Posterior vena cava (tissue), 2 donors: Measurements from ENCODE around the gene ISX. TPM values are rescaled to one million over a fixed set of nuclear protein-coding genes. Genes with fewer than 3 reads are reported as not detected.
"Not testable (repeated sequence)": the region's sequence is repeated elsewhere in the genome, so short reads cannot be mapped to it uniquely, and the experiment has no call there.

Experiments used
- DNase-seq: peaks from one replicate; pipeline ENCODE4 v3.0.0-alpha.2; 2020; ENCODE audit warnings: low spot score
- intact Hi-C, 2 donors: fragments of 100-400 bp; cut with DNase I; formaldehyde crosslinking; loops; one replicate each; pipeline versions ENCODE4 v1.14.1 to v1.14.2; 2022 to 2023
- total RNA-seq, 2 donors: library from RNA; stranded (reverse); fragmentation: NEBNext Ultra II Directional; extraction: Animal tissue kit (Norgen Biotek cat#: 25700); gene quantifications; one replicate each; pipeline ENCODE4 v1.2.1, GENCODE V29; 2021
- donor health status: DM: yes; HTN: yes; CAD: no.
- donor health status: DM: yes; HTN: yes; CAD: no.

The ISX gene
- total RNA-seq, 2 donors from 2014 or later = not detected

GRCh38 chr22:35050038-35050437, 15.9 kb upstream of the ISX start:
- intact Hi-C loops = not testable (repeated sequence)

GRCh38 chr22:35051013-35051535, 14.9 kb upstream of the ISX start:
- no peak for DNase-seq
- intact Hi-C loops = no loop called here

More at GRCh38 chr22:35050038-35050437, 15.9 kb upstream of the ISX start:
- DNase-seq = not testable (repeated sequence)

DNA sequence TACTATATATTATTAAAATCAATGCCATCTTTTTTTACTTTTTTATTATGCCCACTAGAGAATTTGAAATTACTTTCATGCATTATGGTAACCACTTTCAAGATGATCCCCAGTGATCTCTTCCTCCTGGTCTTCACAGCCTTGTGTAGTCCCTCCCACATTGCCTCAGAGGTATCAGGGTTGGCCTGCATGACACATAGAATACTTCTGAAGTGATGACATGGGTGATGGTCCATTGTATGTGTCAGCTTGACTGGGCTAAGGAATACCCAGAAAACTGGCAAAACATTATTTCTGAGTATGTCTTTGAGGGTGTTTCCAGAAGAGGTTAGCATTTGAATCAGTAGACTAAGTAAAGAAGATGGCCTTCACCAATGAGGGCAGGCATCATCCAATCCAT, 14.2 kb upstream of the ISX start:
- intact Hi-C loops = no loop called here
- DNase-seq = no peak

DNA sequence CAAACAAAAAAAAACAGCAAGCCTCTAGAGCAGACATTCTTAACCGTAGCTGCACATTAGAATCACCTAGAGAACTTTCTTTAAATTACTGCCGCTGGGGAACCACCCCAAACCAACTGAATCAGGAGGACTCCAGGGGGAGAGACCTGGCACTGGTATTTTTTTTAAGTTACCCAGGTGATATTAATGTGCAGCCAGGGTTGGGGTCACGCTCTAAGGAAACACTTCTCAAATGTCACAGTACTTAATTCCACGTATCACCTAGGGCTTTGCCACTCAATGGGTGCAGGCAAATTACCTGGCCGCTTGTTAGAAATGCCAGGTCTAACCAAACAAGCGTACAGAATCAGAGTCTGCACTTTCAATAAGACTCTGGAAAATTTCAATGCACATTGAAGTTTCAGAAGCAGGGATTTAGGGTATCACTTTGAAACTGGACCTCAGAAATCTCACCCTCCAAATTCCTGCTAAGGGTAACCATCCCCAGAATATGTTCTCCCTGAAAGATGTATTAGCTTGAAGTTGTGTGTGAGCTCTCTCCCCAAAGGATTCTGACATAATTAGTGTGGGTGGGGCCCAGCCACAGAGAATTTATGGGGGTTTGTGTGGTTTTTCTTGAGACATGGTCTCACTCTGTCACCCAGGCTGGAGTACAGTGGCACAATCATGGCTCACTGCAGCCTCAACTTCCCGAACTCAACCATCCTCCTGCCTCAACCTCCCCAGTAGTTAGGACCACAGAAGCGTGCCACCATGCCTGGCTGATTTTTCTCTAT, 12.7 kb upstream of the ISX start:
- intact Hi-C loops = no loop called here

GRCh38 chr22:35054064-35054463, 11.9 kb upstream of the ISX start:
- intact Hi-C loops = no loop called here
- DNase-seq = no peak

More for the DNA sequence above, 12.7 kb upstream of the ISX start:
- no peak for DNase-seq

DNA sequence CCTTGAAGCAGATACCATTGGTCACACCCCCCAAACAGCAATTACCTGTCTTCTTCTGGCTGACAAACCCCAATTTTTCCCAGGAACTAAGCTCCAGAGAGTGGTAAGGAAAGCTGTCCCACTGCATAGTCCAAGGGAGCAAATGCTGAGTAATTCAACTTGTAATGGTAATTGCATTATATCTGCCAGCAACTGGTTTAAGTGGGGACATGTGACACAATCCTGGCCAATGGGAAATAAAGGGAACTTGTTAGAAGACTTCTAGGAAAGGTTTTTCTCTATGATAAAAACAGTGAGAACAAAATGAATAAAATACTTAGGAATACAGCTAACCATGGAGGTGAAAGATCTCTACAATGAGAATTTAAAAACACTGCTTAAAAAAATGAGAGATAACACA, 9.5 kb upstream of the ISX start:
- DNase-seq = no peak
- intact Hi-C loops = no loop called here

DNA sequence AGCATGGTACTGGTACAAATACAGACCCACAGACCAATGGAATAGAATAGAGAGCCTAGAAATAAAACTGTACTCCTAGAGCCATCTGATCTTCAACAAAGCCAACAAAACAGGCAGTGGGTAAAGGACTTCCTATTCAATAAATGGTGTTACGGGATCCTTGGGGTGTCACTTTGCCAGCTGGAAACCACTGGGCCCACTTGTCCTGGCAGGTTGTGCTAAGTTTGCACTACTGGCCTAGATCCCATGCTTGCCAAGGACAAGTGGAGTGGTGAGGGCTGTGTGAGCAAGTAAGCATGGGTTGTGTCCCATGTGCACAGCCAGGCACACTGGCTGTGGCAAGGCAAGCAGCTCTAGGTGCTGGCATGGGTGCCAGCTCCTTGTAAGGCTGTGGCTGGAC, 8.8 kb upstream of the ISX start:
- no peak for DNase-seq
- intact Hi-C loops = no loop called here

DNA sequence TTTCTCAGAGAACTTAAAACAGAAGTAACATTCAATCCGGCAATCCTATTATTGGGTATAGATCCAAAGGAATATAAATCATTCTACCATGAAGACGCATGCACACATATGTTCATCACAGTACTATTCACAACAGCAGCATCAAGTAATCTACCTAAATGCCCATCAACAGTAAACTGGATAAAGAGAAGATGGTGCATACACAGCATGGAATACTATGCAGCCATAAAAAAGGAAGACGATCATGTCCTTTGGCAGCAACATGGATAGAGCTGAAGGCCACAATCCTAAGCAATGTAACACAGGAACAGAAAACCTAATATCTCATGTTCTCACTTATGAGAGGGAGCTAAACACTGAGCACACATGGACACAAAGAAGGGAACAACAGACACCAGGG, 6.3 kb upstream of the ISX start:
- intact Hi-C loops = loop anchor here in 1 of 2 donors (5.0 kb wide), 1 partner anchor 1012 kb away; no protein-coding TSS in a partner anchor
- DNase-seq = no peak

GRCh38 chr22:35064664-35065063, 1.3 kb upstream of the ISX start:
- no peak for DNase-seq
- intact Hi-C loops = loop anchor here in 1 of 2 donors (5.0 kb wide), 1 partner anchor 1017 kb away; no protein-coding TSS in a partner anchor

DNA sequence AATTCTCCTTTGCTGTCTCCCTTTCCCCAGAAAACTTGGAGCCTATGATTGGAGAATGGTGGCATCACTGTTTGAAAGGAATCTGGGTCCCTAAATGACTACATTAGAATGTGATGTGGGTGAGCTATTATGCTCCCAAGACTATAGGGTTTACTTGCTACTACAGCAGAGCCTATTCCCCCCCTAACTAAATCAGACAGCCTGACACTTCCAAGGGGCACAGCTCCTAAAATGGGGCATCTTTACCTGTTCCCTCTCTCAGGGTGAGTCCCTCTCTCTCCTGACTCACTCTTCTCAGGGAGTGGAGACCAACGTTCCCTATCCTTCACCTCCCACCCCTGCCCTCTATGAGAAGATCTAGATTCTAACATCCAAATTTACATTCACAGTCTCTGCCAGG, 775 bp upstream of the ISX start:
- no peak for DNase-seq
- intact Hi-C loops = no loop called here

GRCh38 chr22:35066768-35067167, 810 bp downstream of the ISX start:
- no peak for DNase-seq
- intact Hi-C loops = no loop called here

DNA sequence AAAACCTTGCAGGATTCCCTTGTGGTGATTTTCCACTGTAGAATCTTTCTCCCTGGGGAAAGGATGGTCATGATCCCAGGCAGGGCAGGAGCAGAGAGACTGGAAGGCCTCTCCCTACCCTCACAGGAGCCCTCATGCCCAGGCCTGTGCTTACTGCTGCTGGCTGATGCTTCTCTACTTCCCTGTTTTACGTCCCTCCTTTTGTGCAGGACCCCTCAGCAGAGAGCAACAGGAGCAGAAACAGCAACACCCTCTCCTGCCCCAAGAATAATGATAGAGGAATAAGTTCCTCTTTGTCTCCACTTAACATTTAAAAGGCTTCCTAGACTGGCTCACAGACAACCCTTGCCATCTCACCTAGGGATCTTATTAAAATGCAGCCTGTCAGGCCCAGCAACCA, 3.6 kb downstream of the ISX start:
- DNase-seq = no peak
- intact Hi-C loops = no loop called here

DNA sequence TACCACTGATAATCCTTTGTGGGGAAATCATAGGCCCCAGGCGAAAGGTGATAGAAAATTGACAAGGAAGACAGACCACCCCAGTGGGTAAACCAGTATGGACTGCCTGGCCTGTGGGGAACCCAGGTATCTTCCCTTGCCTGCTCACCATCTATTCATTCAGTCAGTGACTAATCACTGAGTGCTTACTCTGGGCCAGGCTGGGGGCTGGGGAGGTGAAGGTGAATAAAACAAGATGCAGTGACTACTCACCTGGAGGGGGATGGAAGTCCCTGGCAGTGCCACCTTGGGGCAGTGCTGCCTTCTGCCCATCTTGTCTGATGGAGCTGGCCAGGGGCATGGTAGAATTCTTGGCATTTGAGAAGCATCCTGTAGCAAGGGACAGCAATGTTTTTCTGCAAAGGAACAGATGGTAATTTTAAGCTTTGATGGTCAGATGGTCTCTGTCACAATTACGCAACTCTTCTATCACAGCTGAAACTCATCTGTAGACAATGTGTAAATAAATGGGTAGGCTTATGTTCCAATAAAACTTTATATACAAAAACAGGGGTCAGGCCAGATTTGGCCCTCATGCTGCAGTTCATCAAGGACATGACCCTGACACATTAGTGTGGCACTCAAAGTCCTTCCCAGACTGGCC, 4.6 kb downstream of the ISX start:
- no peak for DNase-seq
- intact Hi-C loops = no loop called here

- intact Hi-C loops = no loop called here
- DNase-seq = no peak
Measured at GRCh38 chr22:35071784-35072183, 5.8 kb downstream of the ISX start.

DNA sequence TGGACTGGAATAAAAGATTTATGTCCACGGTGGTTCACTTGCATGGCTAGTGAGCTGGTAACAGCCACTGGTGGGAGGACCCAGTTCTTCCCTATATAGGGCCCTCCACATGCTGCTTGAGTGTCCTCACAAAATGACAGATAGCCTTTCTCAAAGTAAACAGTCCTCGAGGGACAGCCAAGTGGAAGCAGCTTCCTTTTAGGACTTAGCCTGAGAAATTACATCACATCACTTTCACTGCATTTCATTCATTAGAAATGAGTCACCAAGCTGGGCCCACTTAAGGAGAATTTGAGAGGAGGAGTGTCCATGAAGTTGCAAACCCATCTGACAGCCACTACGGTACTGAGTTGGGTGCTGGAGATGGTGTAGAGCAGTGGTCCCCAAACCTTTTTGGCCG, 7.0 kb downstream of the ISX start:
- no peak for DNase-seq
- intact Hi-C loops = no loop called here

DNA sequence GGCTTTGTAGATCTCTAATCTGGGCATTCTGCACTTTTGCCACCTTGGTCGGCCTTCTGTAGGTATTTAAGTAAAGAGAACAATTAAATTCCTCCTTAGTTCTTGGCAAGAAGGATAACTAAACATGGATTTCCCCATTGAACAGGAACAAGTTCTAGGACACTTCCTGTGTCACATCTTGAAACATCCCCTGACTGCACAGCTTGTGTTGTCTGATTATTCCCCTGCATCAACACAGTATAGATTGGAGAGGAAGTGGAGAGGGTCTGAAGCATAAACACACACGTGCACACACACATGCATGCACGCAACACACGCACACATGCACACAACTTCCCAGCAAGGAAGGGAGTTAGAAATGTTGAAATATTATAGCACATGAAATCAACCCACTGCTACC, 8.6 kb downstream of the ISX start:
- DNase-seq = no peak
- intact Hi-C loops = no loop called here

- no peak for DNase-seq
- intact Hi-C loops = no loop called here
Measured at GRCh38 chr22:35076630-35077029, 10.7 kb downstream of the ISX start.

DNA sequence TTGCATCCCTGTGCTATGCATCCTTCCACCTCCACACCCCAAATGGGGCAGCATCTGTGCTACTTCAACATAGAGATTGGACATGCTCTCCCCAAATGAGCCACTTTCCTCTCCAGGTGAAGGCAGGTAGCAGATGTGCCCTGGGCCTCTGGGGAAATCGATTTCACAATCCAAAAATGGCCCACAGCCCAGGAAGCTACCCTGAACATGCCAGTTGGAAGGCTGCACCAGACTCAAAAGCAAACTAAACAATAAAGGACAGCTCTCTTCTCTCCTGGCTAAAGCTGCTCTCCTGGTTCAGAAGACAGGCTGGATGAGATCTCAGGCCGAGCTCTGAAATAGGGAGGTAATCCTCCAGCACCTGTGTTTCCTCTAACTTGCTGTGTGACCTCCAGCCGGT, 19.7 kb downstream of the ISX start:
- intact Hi-C loops = no loop called here
- DNase-seq = no peak

GRCh38 chr22:35089139-35089538, 23.2 kb downstream of the ISX start:
- intact Hi-C loops = no loop called here

GRCh38 chr22:35092406-35092805, 26.4 kb downstream of the ISX start:
- intact Hi-C loops = no loop called here
- DNase-seq = no peak

More at GRCh38 chr22:35089139-35089538, 23.2 kb downstream of the ISX start:
- DNase-seq = no peak

- intact Hi-C loops = no loop called here
- DNase-seq = no peak
Measured at GRCh38 chr22:35098921-35099320, 33.0 kb downstream of the ISX start.
